Midbrain (tissue), 1 donor: ENCODE data around the gene RAMP2.
A peak's percentile ranks its signal among the peaks of the same experiment; 100 is the strongest.

Experiments used
- DNase-seq: peaks from one replicate; lab custom pipeline; 2025; lab: John Stamatoyannopoulos, UW

RAMP2 gene

GRCh38 chr17:42795061-42795460 lies 34.0 kb downstream of the RAMP2 start:
- DNase-seq = no peak

- no peak for DNase-seq
Measured at GRCh38 chr17:42795465-42795864, 34.4 kb downstream of the RAMP2 start.

- DNase-seq = no peak
Measured at GRCh38 chr17:42796066-42796758, 35.2 kb downstream of the RAMP2 start.

GRCh38 chr17:42797067-42798007 lies 36.3 kb downstream of the RAMP2 start:
- DNase-seq = no peak

GRCh38 chr17:42798011-42798382 lies 37.0 kb downstream of the RAMP2 start:
- DNase-seq = no peak

GRCh38 chr17:42798383-42799380 lies 37.7 kb downstream of the RAMP2 start, which contains the start of the genes CNTD1 and COA3:
CNTD1 (plus strand) TSS chr17:42798861; CDS start chr17:42799068, 207 bp downstream.
COA3 (minus strand) TSS chr17:42798704; CDS start chr17:42798681, 23 bp downstream.
- peak; percentile 83 for DNase-seq

- no peak for DNase-seq
Measured at GRCh38 chr17:42803074-42803883, 42.3 kb downstream of the RAMP2 start.

- DNase-seq = no peak
Measured at GRCh38 chr17:42804918-42805367, 43.9 kb downstream of the RAMP2 start.

GRCh38 chr17:42806249-42806648 lies 45.2 kb downstream of the RAMP2 start:
- no peak for DNase-seq

- DNase-seq = no peak
Measured at GRCh38 chr17:42809250-42809649, 48.2 kb downstream of the RAMP2 start.
